LNCAP (cell line): ENCODE results near the gene ANGPTL5.

Experiments used
- TF ChIP-seq, protein P1 (sequence below): fragments of 450-650 bp; IDR thresholded peaks from 2 replicates; pipeline ENCODE4 v1.5.1; 2017; ENCODE audit warnings: mild to moderate bottlenecking

Gene ANGPTL5

DNA sequence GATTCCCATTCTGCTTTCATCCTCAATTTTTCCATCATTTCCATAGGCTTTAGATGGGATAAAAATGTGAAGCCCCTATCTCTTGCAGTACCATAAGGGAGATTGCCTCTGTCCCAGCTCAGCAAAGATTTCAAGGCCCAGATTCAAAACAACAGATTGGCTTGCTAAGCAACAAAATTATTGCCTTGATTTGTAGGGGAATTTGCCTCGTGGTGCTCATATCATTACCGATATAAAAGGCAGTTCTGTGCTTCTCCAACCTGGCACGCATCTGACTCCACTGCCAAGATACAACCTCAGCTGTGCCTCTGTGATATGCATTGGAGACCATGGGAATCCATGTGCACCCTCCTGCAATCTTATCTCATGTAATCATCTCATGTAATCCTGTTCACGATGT, 26.6 kb downstream of the ANGPTL5 start:
- TF ChIP-seq, protein P1, sequence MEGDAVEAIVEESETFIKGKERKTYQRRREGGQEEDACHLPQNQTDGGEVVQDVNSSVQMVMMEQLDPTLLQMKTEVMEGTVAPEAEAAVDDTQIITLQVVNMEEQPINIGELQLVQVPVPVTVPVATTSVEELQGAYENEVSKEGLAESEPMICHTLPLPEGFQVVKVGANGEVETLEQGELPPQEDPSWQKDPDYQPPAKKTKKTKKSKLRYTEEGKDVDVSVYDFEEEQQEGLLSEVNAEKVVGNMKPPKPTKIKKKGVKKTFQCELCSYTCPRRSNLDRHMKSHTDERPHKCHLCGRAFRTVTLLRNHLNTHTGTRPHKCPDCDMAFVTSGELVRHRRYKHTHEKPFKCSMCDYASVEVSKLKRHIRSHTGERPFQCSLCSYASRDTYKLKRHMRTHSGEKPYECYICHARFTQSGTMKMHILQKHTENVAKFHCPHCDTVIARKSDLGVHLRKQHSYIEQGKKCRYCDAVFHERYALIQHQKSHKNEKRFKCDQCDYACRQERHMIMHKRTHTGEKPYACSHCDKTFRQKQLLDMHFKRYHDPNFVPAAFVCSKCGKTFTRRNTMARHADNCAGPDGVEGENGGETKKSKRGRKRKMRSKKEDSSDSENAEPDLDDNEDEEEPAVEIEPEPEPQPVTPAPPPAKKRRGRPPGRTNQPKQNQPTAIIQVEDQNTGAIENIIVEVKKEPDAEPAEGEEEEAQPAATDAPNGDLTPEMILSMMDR = no peak

DNA sequence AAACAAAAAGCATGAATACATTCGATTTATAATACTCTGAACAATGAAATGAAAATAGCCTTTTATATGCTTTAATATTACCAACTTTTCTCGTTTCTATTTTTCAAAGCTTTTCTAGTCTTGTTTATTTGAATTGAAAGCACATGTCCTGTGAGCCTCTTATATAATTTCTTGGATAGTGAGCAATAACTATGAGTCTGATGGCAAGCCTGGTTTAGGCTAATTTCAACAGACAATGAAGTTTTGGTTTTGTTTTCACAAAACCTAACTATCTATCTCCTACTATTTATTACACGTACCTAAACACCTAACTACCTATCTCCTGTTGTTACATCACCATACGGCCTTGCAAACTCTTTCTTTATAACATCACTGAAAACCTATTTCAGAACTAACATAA, 30.7 kb downstream of the ANGPTL5 start:
- TF ChIP-seq, protein P1 = no peak

DNA sequence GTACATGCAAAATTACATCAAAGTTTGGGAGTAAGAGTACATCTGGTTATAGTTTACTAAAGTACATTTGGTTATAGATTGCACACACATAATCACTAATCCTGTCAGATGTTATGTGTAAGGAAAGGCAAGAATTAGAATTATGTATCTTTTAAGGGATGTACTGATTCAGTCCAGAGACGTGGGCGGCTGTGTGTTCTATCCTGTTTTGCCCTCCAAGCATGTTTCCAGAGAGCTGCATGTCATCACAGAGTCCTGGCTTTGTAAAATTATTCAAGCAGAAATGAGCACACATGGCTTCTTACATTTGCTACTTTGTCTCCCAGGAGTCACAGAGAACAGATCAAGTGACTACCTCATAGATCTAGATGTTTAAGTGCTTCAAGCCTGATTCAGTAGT, 34.7 kb downstream of the ANGPTL5 start:
- TF ChIP-seq, protein P1 = no peak

DNA sequence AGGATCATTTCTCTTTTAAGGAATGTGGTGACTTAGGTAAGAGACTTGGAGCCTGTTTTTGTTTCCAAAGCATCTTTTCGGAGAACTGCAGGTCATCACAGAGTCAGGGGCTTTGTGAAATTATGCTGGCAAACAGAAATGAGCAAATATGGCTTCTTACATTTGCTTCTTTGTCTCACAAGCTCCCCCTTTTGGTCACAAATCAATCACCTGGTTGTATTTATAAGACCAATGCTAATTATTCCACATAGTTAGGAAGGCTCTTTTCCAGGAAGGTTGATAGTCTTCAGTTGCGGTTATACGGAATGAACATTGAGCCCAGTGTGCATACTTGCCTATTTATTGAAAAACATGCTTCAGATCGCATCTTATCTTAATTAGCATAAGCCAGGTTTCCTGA, 36.1 kb downstream of the ANGPTL5 start:
- TF ChIP-seq, protein P1 = peak; percentile 56

DNA sequence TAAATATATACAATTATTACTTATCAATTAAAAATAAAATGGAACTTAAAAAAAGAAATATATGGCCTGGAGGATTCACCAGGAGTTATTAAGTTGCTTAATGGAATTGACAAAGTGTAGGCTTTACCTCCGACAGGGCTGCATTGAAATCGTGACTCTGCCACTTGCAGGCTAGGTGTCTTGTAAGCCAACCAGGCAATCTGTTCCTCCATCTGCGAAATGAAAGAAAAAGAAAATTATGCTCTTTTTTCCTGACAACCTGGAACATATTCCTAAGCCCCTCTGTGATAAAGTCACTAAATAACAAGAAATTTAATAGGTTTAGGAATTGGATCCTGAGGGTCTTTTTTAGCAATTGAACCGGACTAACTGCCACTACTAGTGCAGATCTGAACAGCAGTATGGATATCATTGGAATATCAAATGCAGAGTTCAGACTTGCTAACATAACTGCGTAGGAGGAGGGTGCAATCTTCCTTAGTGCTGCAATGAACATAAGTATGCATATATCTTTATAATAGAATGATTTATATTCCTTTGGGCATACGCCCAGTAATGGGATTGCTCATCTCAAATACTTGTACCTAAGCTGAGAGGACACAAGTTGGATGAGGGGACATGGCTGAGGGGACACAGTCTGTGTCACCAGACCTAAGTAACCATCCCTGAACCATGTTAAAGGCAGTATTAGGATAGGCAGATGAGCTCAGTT, 44.0 kb downstream of the ANGPTL5 start:
- TF ChIP-seq, protein P1 = no peak

- TF ChIP-seq, protein P1 = no peak
Observed at GRCh38 chr11:101870510-101870909, 45.8 kb downstream of the ANGPTL5 start.

DNA sequence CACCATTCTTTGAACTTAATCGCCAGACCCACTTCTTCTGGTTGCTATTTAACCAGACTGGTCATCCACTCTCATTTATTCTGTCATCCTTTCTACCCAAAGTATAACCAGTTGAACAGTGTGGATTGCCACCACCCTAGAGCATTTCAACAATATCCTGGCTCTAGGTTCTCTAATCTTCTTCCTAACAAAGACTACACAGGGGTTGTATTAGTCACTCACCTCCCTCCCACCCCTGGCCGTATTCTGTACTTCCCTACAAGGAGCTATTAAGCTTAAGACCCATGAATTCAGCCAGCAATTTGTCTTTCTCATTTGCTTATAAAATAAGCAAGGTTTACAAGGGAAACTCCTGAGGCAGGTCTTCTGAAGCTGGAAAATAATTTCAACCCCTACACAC, 48.4 kb downstream of the ANGPTL5 start:
- TF ChIP-seq, protein P1 = no peak
